Activated naive CD4-positive, alpha-beta T cell treated with anti-CD3 and anti-CD28 coated beads, Interleukin-2, amount 50 U/mL, for 24 hours (primary cell): ENCODE results near the gene COLGALT1.
A peak's percentile ranks its signal among the peaks of the same experiment; 100 is the strongest.
"Not testable (repeated sequence)": the region's sequence is repeated elsewhere in the genome, so short reads cannot be mapped to it uniquely, and the experiment has no call there.

Source experiments
- H3K27ac Mint-ChIP-seq: one replicate; pipeline ENCODE4 v1.8.0; 2021; ENCODE audit warnings: mild to moderate bottlenecking, mixed read lengths
- H3K27me3 Mint-ChIP-seq: one replicate; pipeline ENCODE4 v1.8.0; 2021; ENCODE audit warnings: mixed read lengths
- H3K36me3 Mint-ChIP-seq: one replicate; pipeline ENCODE4 v1.8.0; 2021; ENCODE audit warnings: mixed read lengths
- H3K4me1 Mint-ChIP-seq: one replicate; pipeline ENCODE4 v1.8.0; 2021; ENCODE audit warnings: mixed read lengths
- H3K4me3 Mint-ChIP-seq: one replicate; pipeline ENCODE4 v1.8.0; 2021; ENCODE audit warnings: mild to moderate bottlenecking, mixed read lengths
- H3K9me3 Mint-ChIP-seq: one replicate; pipeline ENCODE4 v1.8.0; 2021; ENCODE audit warnings: mixed read lengths

COLGALT1 gene

GRCh38 chr19:17570291-17570690 lies 14.8 kb downstream of the COLGALT1 start:
- not testable (repeated sequence) for H3K9me3 Mint-ChIP-seq, H3K4me1 Mint-ChIP-seq, H3K4me3 Mint-ChIP-seq, H3K27me3 Mint-ChIP-seq, H3K36me3 Mint-ChIP-seq, H3K27ac Mint-ChIP-seq

GRCh38 chr19:17570791-17571190 lies 15.3 kb downstream of the COLGALT1 start:
- Mint-ChIP-seq H3K9me3 (no peaks in the 10 kb centered on the region), H3K4me1 (peaks cover 3% of the 10 kb centered on the region), H3K27ac (no peak overlapping the region), H3K27me3 (no peaks in the 10 kb centered on the region), H3K4me3 (no peak overlapping the region), H3K36me3 (peaks cover 8% of the 10 kb centered on the region)

GRCh38 chr19:17572638-17573037 lies 17.2 kb downstream of the COLGALT1 start:
- H3K4me1 Mint-ChIP-seq = peaks cover 3% of the 10 kb centered on the region
- H3K36me3 Mint-ChIP-seq = peaks cover 8% of the 10 kb centered on the region

GRCh38 chr19:17575871-17576757 lies 20.7 kb downstream of the COLGALT1 start:
- Mint-ChIP-seq H3K27ac (no peak overlapping the region), H3K36me3 (peaks cover 8% of the 10 kb centered on the region), H3K4me1 (peaks cover 3% of the 10 kb centered on the region), H3K4me3 (no peak overlapping the region), H3K27me3 (no peaks in the 10 kb centered on the region), H3K9me3 (no peaks in the 10 kb centered on the region)

More at GRCh38 chr19:17572638-17573037, 17.2 kb downstream of the COLGALT1 start:
- H3K27ac Mint-ChIP-seq = no peak overlapping the region
- H3K9me3 Mint-ChIP-seq = no peaks in the 10 kb centered on the region
- no peaks in the 10 kb centered on the region for H3K27me3 Mint-ChIP-seq
- no peak overlapping the region for H3K4me3 Mint-ChIP-seq

GRCh38 chr19:17576758-17577456 lies 21.5 kb downstream of the COLGALT1 start:
- no peaks in the 10 kb centered on the region for H3K9me3 Mint-ChIP-seq
- no peaks in the 10 kb centered on the region for H3K27me3 Mint-ChIP-seq
- H3K4me1 Mint-ChIP-seq = peaks cover 3% of the 10 kb centered on the region
- peaks cover 8% of the 10 kb centered on the region for H3K36me3 Mint-ChIP-seq
- no peak overlapping the region for H3K4me3 Mint-ChIP-seq
- H3K27ac Mint-ChIP-seq = no peak overlapping the region

- Mint-ChIP-seq H3K27me3 (no peaks in the 10 kb centered on the region), H3K4me1 (peaks cover 3% of the 10 kb centered on the region), H3K36me3 (peaks cover 6% of the 10 kb centered on the region), H3K4me3 (no peak overlapping the region), H3K9me3 (no peaks in the 10 kb centered on the region), H3K27ac (no peak overlapping the region)
Measured at GRCh38 chr19:17577457-17578097, 22.1 kb downstream of the COLGALT1 start.

- H3K36me3 Mint-ChIP-seq = peaks cover 3% of the 10 kb centered on the region
- no peaks in the 10 kb centered on the region for H3K27me3 Mint-ChIP-seq
- no peaks in the 10 kb centered on the region for H3K9me3 Mint-ChIP-seq
- no peak overlapping the region for H3K4me3 Mint-ChIP-seq
- no peaks in the 10 kb centered on the region for H3K4me1 Mint-ChIP-seq
- H3K27ac Mint-ChIP-seq = peak overlapping the region; percentile 71
Measured at GRCh38 chr19:17579661-17580244, 24.3 kb downstream of the COLGALT1 start.

GRCh38 chr19:17580470-17581144 lies 25.2 kb downstream of the COLGALT1 start:
- Mint-ChIP-seq H3K4me1 (no peaks in the 10 kb centered on the region), H3K9me3 (no peaks in the 10 kb centered on the region), H3K27ac (no peak overlapping the region), H3K36me3 (peaks cover 3% of the 10 kb centered on the region), H3K27me3 (no peaks in the 10 kb centered on the region), H3K4me3 (no peak overlapping the region)

GRCh38 chr19:17581211-17581874 lies 25.9 kb downstream of the COLGALT1 start:
- Mint-ChIP-seq H3K27ac (no peak overlapping the region), H3K27me3 (no peaks in the 10 kb centered on the region), H3K4me3 (no peak overlapping the region), H3K4me1 (no peaks in the 10 kb centered on the region), H3K9me3 (no peaks in the 10 kb centered on the region), H3K36me3 (peaks cover 3% of the 10 kb centered on the region)

GRCh38 chr19:17582613-17583012 lies 27.2 kb downstream of the COLGALT1 start:
- no peak overlapping the region for H3K4me3 Mint-ChIP-seq
- no peak overlapping the region for H3K27ac Mint-ChIP-seq
- H3K27me3 Mint-ChIP-seq = no peaks in the 10 kb centered on the region
- H3K9me3 Mint-ChIP-seq = no peaks in the 10 kb centered on the region
- H3K4me1 Mint-ChIP-seq = no peaks in the 10 kb centered on the region
- peaks cover 3% of the 10 kb centered on the region for H3K36me3 Mint-ChIP-seq

- Mint-ChIP-seq H3K4me1 (no peaks in the 10 kb centered on the region), H3K36me3 (peaks cover 3% of the 10 kb centered on the region), H3K4me3 (no peak overlapping the region), H3K27me3 (no peaks in the 10 kb centered on the region), H3K9me3 (no peaks in the 10 kb centered on the region), H3K27ac (no peak overlapping the region)
Measured at GRCh38 chr19:17584132-17584531, 28.7 kb downstream of the COLGALT1 start.

GRCh38 chr19:17585395-17585794 lies 29.9 kb downstream of the COLGALT1 start:
- not testable (repeated sequence) for H3K9me3 Mint-ChIP-seq, H3K4me3 Mint-ChIP-seq, H3K27me3 Mint-ChIP-seq, H3K27ac Mint-ChIP-seq, H3K4me1 Mint-ChIP-seq, H3K36me3 Mint-ChIP-seq

- Mint-ChIP-seq H3K27me3 (peaks cover 3% of the 10 kb centered on the region), H3K4me3 (no peak overlapping the region), H3K27ac (peak overlapping the region; percentile 10), H3K36me3 (no peaks in the 10 kb centered on the region), H3K4me1 (no peaks in the 10 kb centered on the region), H3K9me3 (no peaks in the 10 kb centered on the region)
Measured at GRCh38 chr19:17590866-17591265, 35.4 kb downstream of the COLGALT1 start.

- not testable (repeated sequence) for H3K27ac Mint-ChIP-seq, H3K9me3 Mint-ChIP-seq, H3K36me3 Mint-ChIP-seq, H3K27me3 Mint-ChIP-seq, H3K4me3 Mint-ChIP-seq, H3K4me1 Mint-ChIP-seq
Measured at GRCh38 chr19:17594296-17594695, 38.8 kb downstream of the COLGALT1 start.

- not testable (repeated sequence) for H3K27ac Mint-ChIP-seq, H3K36me3 Mint-ChIP-seq, H3K4me3 Mint-ChIP-seq, H3K9me3 Mint-ChIP-seq, H3K4me1 Mint-ChIP-seq
- H3K27me3 Mint-ChIP-seq = peaks cover 13% of the 10 kb centered on the region
Measured at GRCh38 chr19:17598063-17598462, 42.6 kb downstream of the COLGALT1 start.
